HepG2 (cell line): ENCODE data around the gene GJA3. TPM values are rescaled to one million over a fixed set of nuclear protein-coding genes. Genes with fewer than 3 reads are reported as not detected.

ENCODE experiments used
- ATAC-seq: fragments of 200-7000 bp; cut with Tn5 transposase; 3 replicates; pipeline ENCODE4 v1.9.1; 2020; ENCODE audit warnings: mild to moderate bottlenecking, moderate library complexity
- BruUV-seq: library from RNA; stranded (reverse); fragments of 400-500 nt; replicated peaks from 2 replicates; lab custom pipeline; 2021; lab: Mats Ljungman, UMichigan
- CTCF ChIA-PET: fragments of 300-600 bp; formaldehyde crosslinking; extraction: SDS; loops from one replicate; lab custom pipeline; 2021; ENCODE audit warnings: low total read pairs, inconsistent platforms, low intra/inter-chr PET ratio; lab: Yijun Ruan, JAX
- POLR2A ChIA-PET: fragments of 350-600 bp; sonication (Branson Sonifier 250); formaldehyde crosslinking; loops from one replicate; lab custom pipeline; 2020; ENCODE audit warnings: antibody characterized with exemption, inconsistent platforms; lab: Yijun Ruan, JAX
- DNase-seq: peaks from one replicate; pipeline ENCODE4 v3.0.0-alpha.2; 2015; ENCODE audit warnings: low spot score
- FAIRE-seq: peaks from 3 replicates; lab custom pipeline; 2011; peaks lifted over from hg19 to GRCh38; lab: Jason Lieb, UNC
- H2AFZ ChIP-seq: one replicate; pipeline ENCODE4 v1.6.1; 2011; ENCODE audit warnings: low read length, inconsistent platforms
- H3K27ac ChIP-seq: fragments of 300-600 bp; 3 replicates; pipeline ENCODE4 v1.8.0; 2011; ENCODE audit warnings: mixed run types, mild to moderate bottlenecking, mixed read lengths, low read length, inconsistent platforms; ENCODE audit not compliant: insufficient read depth; ENCODE audit errors: extremely low read length
- H3K27me3 ChIP-seq, 2 experiments: fragments of 200-600 bp in 1 of 2; 2 replicates in 1 of 2; 3 replicates in 1 of 2; pipeline versions ENCODE4 v1.6.0 to v1.8.0; 2011; ENCODE audit warnings: low read length in 2 of 2, mild to moderate bottlenecking in 2 of 2, moderate library complexity in 2 of 2, inconsistent platforms in 1 of 2; ENCODE audit not compliant: insufficient read depth in 2 of 2, control insufficient read depth in 1 of 2
- H3K36me3 ChIP-seq, 2 experiments: fragments of 200-600 bp in 1 of 2; replicated peaks in 1 of 2; 2 replicates in 1 of 2; 3 replicates in 1 of 2; pipeline versions ENCODE4 v1.5.1 to v1.8.0; 2011; ENCODE audit warnings: low read length in 2 of 2, inconsistent platforms in 1 of 2; ENCODE audit not compliant: insufficient read depth in 2 of 2, control insufficient read depth in 1 of 2
- H3K4me1 ChIP-seq: 2 replicates; pipeline ENCODE4 v1.5.1; 2012; ENCODE audit warnings: low read length, inconsistent platforms; ENCODE audit not compliant: insufficient read depth
- H3K4me2 ChIP-seq: 2 replicates; pipeline ENCODE4 v1.6.0; 2011; ENCODE audit warnings: low read depth, low read length, inconsistent platforms
- H3K4me3 ChIP-seq, 3 experiments: fragments of 200-600 bp in 1 of 3; sonication (generic), shearing (Covaris generic) in 1 of 3; replicated peaks in 1 of 3; 2 replicates each; pipeline ENCODE4 v1.5.1; 2011 to 2016; ENCODE audit warnings: low read length in 3 of 3, inconsistent platforms in 2 of 3, low read depth in 2 of 3, mild to moderate bottlenecking in 2 of 3, control low read depth in 1 of 3, mixed read lengths in 1 of 3; ENCODE audit not compliant: insufficient read depth in 1 of 3
- H3K79me2 ChIP-seq: one replicate; pipeline ENCODE4 v1.6.1; 2011; ENCODE audit warnings: low read length, inconsistent platforms; ENCODE audit not compliant: insufficient read depth
- H3K9ac ChIP-seq: 2 replicates; pipeline ENCODE4 v1.6.0; 2011; ENCODE audit warnings: mild to moderate bottlenecking, low read depth, low read length, inconsistent platforms; ENCODE audit not compliant: insufficient read depth
- H3K9me3 ChIP-seq: 2 replicates; pipeline ENCODE4 v1.5.1; 2012; ENCODE audit warnings: mild to moderate bottlenecking, low read length
- H4K20me1 ChIP-seq: 2 replicates; pipeline ENCODE4 v1.6.0; 2011; ENCODE audit warnings: inconsistent platforms, mild to moderate bottlenecking, low read length, moderate library complexity; ENCODE audit not compliant: insufficient read depth
- ZBTB38 ChIP-seq: sonication (generic); formaldehyde crosslinking; IDR thresholded peaks from 2 replicates; pipeline ENCODE4 v1.5.1; 2020; ENCODE audit warnings: mild to moderate bottlenecking, missing genetic modification reagents
- WGBS: methylation state at CpG from one replicate; pipeline ENCODE4 v1.1.6; 2017; ENCODE audit warnings: low lambda C conversion rate; 5-methylcytosine and 5-hydroxymethylcytosine counted together
- in situ Hi-C: cut with HindIII; loops from 2 replicates; pipeline ENCODE4 v1.10.0; 2017; ENCODE audit warnings: low pct_unique_long_range_greater_than_20kb; ENCODE audit not compliant: extremely low pct_ligation_motif_present
- intact Hi-C: fragments of 100-400 bp; cut with micrococcal nuclease; formaldehyde crosslinking; loops from one replicate; pipeline ENCODE4 v1.10.0; 2022; ENCODE audit not compliant: unreplicated experiment
- polyA plus RNA-seq, 8 experiments: library from polyadenylated mRNA; depleted of rRNA in 3 of 8; stranded (reverse) in 7 of 8; unstranded in 1 of 8; fragments of >200 nt; fragmentation: Illumina TruSeq in 4 of 8; extraction: Trizol in 4 of 8; gene quantifications; 2 replicates each; pipeline versions ENCODE4 v1.2.1 to v1.2.3, GENCODE V29; 2011 to 2016; ENCODE audit warnings: low read depth in 4 of 8, missing spikeins in 1 of 8, mixed read lengths in 1 of 8; ENCODE audit not compliant: insufficient read depth in 1 of 8
- total RNA-seq, 5 experiments: library from RNA; depleted of rRNA; stranded (reverse); fragments of >200 nt; fragmentation: Illumina TruSeq; extraction: Trizol; gene quantifications; 2 replicates each; pipeline ENCODE4 v1.2.3, GENCODE V29; 2016; ENCODE audit warnings: low read depth in 1 of 5
- TF ChIP-seq, protein P1 (sequence below): sonication (generic); formaldehyde crosslinking; IDR thresholded peaks from 2 replicates; pipeline ENCODE4 v1.5.0; 2020; ENCODE audit warnings: mild to moderate bottlenecking, missing genetic modification reagents
- TF ChIP-seq, protein P2 (sequence below): sonication (generic); formaldehyde crosslinking; IDR thresholded peaks from 2 replicates; pipeline ENCODE4 v1.5.0; 2020; ENCODE audit warnings: mild to moderate bottlenecking, missing genetic modification reagents

GJA3 gene
- total and polyA plus RNA-seq, 2 of the 13 experiments (the other 11 are each of a cell fraction or from before 2014, with no cell fraction given): 0.04 TPM

DNA sequence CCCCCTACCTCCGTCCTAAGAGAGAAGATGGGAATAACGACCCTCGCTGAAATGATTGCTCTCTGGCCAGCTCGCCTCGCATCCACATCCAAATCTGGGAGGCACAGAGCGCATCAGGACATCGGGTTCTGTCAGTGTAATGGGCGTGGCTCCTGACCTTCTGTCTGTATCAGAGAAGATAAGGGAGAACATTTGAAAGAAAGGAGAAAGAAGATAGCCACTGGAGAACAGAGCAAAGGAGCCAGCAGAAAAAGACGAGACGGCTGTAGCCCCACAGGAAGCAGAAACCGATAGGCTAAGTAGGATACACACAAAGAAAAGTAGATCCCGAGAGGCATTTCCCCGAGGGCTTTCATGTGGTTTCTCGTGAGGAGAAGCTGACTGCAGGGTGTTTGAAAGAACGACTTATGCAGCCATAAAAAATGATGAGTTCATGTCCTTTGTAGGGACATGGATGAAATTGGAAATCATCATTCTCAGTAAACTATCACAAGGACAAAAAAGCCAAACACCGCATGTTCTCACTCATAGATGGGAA is 45.9 kb upstream of the GJA3 start (continued):
- TF ChIP-seq, protein P1, sequence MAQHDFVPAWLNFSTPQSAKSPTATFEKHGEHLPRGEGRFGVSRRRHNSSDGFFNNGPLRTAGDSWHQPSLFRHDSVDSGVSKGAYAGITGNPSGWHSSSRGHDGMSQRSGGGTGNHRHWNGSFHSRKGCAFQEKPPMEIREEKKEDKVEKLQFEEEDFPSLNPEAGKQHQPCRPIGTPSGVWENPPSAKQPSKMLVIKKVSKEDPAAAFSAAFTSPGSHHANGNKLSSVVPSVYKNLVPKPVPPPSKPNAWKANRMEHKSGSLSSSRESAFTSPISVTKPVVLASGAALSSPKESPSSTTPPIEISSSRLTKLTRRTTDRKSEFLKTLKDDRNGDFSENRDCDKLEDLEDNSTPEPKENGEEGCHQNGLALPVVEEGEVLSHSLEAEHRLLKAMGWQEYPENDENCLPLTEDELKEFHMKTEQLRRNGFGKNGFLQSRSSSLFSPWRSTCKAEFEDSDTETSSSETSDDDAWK (CRISPR knock-in tag): no peak
- no peak for TF ChIP-seq ZBTB38 (CRISPR knock-in tag)
- TF ChIP-seq, all 625 proteins: peak for 0

DNA sequence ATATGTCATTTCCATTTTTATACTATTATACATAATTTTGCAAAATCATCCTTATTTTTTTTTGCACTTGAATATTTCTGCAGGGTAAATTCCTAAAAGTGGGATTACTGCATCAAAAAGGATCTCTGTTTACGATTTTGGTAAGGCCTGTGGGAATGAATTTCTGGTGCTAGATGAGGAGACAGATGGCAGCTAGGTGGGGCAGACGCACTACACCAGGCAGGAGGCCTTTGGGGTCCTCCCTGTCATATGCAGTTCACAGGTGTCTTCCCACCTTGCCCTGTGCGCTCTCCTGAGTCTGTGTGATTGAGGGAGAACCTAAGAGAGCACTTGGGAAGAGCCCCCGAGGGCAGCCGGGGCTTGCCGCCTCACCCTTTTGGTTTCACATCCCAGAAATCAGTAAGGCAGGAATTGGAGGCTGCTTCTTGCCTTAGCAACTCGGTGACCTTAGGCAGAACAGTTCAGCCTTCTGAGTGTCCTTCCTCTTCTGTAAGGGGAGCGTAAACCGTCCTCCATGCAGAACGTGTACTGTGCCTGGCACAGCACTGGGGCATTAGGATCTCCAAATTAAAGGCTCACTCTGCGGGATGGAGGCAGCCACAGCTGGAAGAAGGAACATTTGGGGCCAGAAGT is 45.3 kb upstream of the GJA3 start:
- TF ChIP-seq, protein P2, sequence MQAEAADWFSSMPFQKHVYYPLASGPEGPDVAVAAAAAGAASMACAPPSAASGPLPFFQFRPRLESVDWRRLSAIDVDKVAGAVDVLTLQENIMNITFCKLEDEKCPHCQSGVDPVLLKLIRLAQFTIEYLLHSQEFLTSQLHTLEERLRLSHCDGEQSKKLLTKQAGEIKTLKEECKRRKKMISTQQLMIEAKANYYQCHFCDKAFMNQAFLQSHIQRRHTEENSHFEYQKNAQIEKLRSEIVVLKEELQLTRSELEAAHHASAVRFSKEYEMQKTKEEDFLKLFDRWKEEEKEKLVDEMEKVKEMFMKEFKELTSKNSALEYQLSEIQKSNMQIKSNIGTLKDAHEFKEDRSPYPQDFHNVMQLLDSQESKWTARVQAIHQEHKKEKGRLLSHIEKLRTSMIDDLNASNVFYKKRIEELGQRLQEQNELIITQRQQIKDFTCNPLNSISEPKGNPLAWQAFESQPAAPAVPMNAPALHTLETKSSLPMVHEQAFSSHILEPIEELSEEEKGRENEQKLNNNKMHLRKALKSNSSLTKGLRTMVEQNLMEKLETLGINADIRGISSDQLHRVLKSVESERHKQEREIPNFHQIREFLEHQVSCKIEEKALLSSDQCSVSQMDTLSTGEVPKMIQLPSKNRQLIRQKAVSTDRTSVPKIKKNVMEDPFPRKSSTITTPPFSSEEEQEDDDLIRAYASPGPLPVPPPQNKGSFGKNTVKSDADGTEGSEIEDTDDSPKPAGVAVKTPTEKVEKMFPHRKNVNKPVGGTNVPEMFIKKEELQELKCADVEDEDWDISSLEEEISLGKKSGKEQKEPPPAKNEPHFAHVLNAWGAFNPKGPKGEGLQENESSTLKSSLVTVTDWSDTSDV (CRISPR knock-in tag): no peak
- Histone ChIP-seq H3K4me1 (no peaks in the 10 kb centered on the region), H3K27me3 (peaks cover 3% of the 10 kb centered on the region in 2 experiments; a peak in 3 of 5 replicates), H3K9ac (no peak overlapping the region), H3K27ac (no peak overlapping the region), H3K4me3 (no peak overlapping the region), H3K79me2 (no peaks in the 10 kb centered on the region), H3K36me3 (no peaks in the 10 kb centered on the region), H4K20me1 (no peaks in the 10 kb centered on the region), H3K4me2 (no peak overlapping the region), H2AFZ (no peak overlapping the region), H3K9me3 (no peaks in the 10 kb centered on the region)
- CTCF ChIA-PET: no interaction called here
- no peak for DNase-seq
- 23% methylated on average over 3 of the region's 11 CpGs for WGBS
- ATAC-seq: no peak
- POLR2A ChIA-PET: no interaction called here
- FAIRE-seq: no peak
- in situ Hi-C loops (no loop called here), intact Hi-C loops (no loop called here)
- no TSS peak for BruUV-seq
